Measurements from ENCODE around the gene NKD2.

NKD2 gene

DNA sequence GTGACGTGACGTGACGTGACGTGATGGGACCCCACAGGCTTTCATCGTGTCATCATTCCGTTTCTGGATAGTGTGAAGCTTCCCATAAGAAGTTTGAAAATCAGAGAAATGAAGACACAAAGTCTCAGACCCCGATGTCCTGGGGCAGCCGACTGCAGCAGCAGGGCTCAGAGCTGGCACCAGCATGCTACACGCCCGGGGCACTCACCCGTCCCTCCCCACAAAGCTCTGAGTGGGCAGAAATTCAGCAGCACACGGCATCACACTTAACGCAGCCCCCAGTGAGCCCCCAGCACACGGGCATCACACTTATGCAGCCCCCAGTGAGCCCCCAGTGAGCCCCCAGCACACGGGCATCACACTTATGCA lies 61.1 kb downstream of the NKD2 start:
- TF ChIP-seq, protein P1, sequence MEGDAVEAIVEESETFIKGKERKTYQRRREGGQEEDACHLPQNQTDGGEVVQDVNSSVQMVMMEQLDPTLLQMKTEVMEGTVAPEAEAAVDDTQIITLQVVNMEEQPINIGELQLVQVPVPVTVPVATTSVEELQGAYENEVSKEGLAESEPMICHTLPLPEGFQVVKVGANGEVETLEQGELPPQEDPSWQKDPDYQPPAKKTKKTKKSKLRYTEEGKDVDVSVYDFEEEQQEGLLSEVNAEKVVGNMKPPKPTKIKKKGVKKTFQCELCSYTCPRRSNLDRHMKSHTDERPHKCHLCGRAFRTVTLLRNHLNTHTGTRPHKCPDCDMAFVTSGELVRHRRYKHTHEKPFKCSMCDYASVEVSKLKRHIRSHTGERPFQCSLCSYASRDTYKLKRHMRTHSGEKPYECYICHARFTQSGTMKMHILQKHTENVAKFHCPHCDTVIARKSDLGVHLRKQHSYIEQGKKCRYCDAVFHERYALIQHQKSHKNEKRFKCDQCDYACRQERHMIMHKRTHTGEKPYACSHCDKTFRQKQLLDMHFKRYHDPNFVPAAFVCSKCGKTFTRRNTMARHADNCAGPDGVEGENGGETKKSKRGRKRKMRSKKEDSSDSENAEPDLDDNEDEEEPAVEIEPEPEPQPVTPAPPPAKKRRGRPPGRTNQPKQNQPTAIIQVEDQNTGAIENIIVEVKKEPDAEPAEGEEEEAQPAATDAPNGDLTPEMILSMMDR (IDR thresholded peaks at IDR 0.05; ENCODE audit: borderline replicate concordance, control extremely low read depth, extremely low read depth, insufficient read depth, missing control alignments) = no peak
- in situ Hi-C loops (cut with MboI; ENCODE audit: low sequenced_read_pairs, unreplicated experiment) = no loop called here
- no peak for DNase-seq (ENCODE audit: low spot score)

DNA sequence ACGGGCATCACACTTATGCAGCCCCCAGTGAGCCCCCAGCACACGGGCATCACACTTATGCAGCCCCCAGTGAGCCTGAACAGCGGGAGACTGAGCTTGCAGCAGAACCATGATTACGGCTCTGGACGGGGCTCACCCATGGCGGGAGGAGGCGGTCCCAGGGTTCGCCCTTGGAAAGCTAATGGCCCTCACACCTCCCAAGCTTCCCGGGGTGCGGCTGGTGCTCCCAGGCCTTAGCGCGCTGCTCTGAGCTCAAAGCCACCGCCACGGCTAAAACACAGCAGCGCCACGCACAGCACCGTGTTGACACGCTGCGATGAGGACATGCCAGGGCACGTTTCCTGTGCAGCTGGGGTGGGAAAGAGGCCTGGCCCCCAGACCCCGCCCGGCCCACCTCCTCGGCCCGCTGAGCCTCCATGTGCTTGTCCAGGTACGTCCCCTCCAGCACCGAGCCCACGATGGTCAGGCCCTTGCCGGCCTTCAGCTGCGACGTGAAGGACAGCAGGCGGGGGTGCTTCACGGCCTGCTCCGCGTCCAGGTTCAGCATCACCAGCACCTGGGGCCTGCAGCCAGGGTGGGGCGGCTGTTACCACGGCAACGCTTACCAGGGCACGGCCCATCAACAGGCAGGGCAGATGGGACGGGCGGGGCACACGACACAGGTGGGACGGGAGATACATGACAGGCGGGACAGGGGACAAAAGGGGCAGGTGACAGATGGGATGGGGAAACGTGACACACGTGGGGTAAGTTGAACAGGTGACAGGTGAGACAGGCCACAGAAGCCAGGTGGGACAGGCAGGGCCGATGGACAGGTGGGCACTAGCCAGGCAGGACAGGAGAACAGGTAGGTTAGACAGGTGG lies 64.9 kb downstream of the NKD2 start:
- no peak for DNase-seq (ENCODE audit: low spot score)
- TF ChIP-seq, protein P1 (IDR thresholded peaks at IDR 0.05; ENCODE audit: borderline replicate concordance, control extremely low read depth, extremely low read depth, insufficient read depth, missing control alignments) = no peak
- in situ Hi-C loops (cut with MboI; ENCODE audit: low sequenced_read_pairs, unreplicated experiment) = no loop called here

- in situ Hi-C loops (cut with MboI; ENCODE audit: low sequenced_read_pairs, unreplicated experiment) = no loop called here
- TF ChIP-seq, protein P1 (IDR thresholded peaks at IDR 0.05; ENCODE audit: borderline replicate concordance, control extremely low read depth, extremely low read depth, insufficient read depth, missing control alignments) = no peak
- no peak for DNase-seq (ENCODE audit: low spot score)
Measured at GRCh38 chr5:1074226-1074625, 65.6 kb downstream of the NKD2 start.

GRCh38 chr5:1074816-1075554 lies 66.4 kb downstream of the NKD2 start:
- no peak for DNase-seq (ENCODE audit: low spot score)
- TF ChIP-seq, protein P1 (IDR thresholded peaks at IDR 0.05; ENCODE audit: borderline replicate concordance, control extremely low read depth, extremely low read depth, insufficient read depth, missing control alignments) = no peak
- in situ Hi-C loops (cut with MboI; ENCODE audit: low sequenced_read_pairs, unreplicated experiment) = no loop called here

GRCh38 chr5:1075555-1075881 lies 66.9 kb downstream of the NKD2 start:
- TF ChIP-seq, protein P1 (IDR thresholded peaks at IDR 0.05; ENCODE audit: borderline replicate concordance, control extremely low read depth, extremely low read depth, insufficient read depth, missing control alignments) = no peak
- no peak for DNase-seq (ENCODE audit: low spot score)
- in situ Hi-C loops (cut with MboI; ENCODE audit: low sequenced_read_pairs, unreplicated experiment) = no loop called here

DNA sequence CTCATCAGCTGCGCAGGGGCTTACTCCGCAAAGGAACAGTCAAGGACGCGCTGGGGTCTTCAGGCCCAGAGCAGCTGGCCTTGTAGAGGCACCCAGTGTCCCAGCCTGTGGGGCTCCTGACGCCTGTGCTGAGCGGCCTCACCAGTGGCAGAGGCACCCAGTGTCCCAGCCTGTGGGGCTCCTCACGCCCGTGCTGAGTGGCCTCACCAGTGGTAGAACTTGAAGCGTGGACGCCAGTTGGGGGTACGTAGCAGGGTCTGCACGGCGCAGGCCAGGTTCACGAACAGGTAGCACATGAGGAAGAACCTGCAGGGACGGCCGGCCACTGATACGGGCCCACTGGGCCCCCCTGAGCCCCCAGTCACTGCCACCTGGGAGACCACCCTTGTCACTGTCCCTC lies 67.3 kb downstream of the NKD2 start:
- in situ Hi-C loops (cut with MboI; ENCODE audit: low sequenced_read_pairs, unreplicated experiment) = no loop called here
- TF ChIP-seq, protein P1 (IDR thresholded peaks at IDR 0.05; ENCODE audit: borderline replicate concordance, control extremely low read depth, extremely low read depth, insufficient read depth, missing control alignments) = no peak
- no peak for DNase-seq (ENCODE audit: low spot score)

Measured in GM13976 (cell line).